ENCODE results near the gene ZNF175. TPM values are rescaled to one million over a fixed set of nuclear protein-coding genes. Genes with fewer than 3 reads are reported as not detected.

ZNF175 gene
- total and polyA plus RNA-seq, 8 donors, result 9.4 to 22.1 (median 17.4) TPM

DNA sequence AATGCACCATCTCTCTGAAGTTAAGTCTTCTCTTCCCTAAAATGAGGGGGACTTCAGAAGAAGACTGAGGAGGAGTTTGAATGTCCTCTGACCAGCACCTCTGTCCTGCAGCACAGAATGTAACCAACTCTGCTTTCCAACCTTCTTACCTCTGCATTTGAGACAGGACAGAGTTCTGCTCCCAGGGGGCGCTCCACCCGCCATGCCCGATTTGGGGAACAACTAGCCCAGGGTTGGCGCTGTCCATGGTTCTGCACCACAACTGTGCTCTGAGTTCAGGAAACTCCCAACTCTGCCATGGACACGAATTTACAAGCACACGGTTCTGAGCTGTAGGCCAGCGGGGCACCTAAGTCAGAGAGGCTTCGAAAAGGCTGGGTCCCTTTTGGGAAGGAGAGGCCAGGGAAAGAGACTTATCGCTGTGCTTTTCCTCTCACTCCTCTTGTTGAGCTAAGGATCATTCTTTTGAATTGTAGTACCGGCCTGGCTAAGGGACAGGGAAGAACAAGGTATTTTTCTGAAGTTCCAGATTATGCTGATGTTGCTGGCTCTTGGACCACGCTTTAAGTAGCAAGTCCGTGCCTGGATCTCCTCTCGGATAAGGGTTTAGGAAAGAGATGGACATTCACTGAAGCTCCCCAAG, 37.0 kb downstream of the ZNF175 start:
- H3K27me3 ChIP-seq, result no peaks in the 10 kb centered on the region
- peaks cover 0 to 1% of the 10 kb centered on the region in 2 donors for H3K9me3 ChIP-seq
- peaks cover 0 to 18% of the 10 kb centered on the region in 2 donors for H3K36me3 ChIP-seq
- H3K4me1 ChIP-seq, result no peaks in the 10 kb centered on the region
- H3K4me3 ChIP-seq, result no peak overlapping the region
- ATAC-seq (peak; percentile 97), DNase-seq (peak; percentile 39 to 96 (median 76))
- TF ChIP-seq, protein P1, sequence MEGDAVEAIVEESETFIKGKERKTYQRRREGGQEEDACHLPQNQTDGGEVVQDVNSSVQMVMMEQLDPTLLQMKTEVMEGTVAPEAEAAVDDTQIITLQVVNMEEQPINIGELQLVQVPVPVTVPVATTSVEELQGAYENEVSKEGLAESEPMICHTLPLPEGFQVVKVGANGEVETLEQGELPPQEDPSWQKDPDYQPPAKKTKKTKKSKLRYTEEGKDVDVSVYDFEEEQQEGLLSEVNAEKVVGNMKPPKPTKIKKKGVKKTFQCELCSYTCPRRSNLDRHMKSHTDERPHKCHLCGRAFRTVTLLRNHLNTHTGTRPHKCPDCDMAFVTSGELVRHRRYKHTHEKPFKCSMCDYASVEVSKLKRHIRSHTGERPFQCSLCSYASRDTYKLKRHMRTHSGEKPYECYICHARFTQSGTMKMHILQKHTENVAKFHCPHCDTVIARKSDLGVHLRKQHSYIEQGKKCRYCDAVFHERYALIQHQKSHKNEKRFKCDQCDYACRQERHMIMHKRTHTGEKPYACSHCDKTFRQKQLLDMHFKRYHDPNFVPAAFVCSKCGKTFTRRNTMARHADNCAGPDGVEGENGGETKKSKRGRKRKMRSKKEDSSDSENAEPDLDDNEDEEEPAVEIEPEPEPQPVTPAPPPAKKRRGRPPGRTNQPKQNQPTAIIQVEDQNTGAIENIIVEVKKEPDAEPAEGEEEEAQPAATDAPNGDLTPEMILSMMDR (IDR thresholded peaks at IDR 0.05), result peak; percentile 38 to 66
- intact Hi-C loops (cut with DNase I), result no loop called here
- H3K27ac ChIP-seq, result no peak overlapping the region

GRCh38 chr19:51610576-51610975, 39.5 kb downstream of the ZNF175 start:
- intact Hi-C loops (cut with DNase I), result no loop called here
- H3K36me3 ChIP-seq, result peaks cover 0 to 18% of the 10 kb centered on the region in 2 donors
- ATAC-seq (no peak), DNase-seq (no peak)
- H3K27ac ChIP-seq, result no peak overlapping the region
- no peaks in the 10 kb centered on the region for H3K4me1 ChIP-seq
- H3K4me3 ChIP-seq, result no peak overlapping the region
- H3K9me3 ChIP-seq, result peaks cover 0 to 1% of the 10 kb centered on the region in 2 donors
- H3K27me3 ChIP-seq, result peaks cover 0 to 14% of the 10 kb centered on the region in 2 donors
- TF ChIP-seq, protein P1 (IDR thresholded peaks at IDR 0.05), result no peak

- TF ChIP-seq, protein P1 (IDR thresholded peaks at IDR 0.05), result no peak
- peaks cover 0 to 18% of the 10 kb centered on the region in 2 donors for H3K36me3 ChIP-seq
- intact Hi-C loops (cut with DNase I), result no loop called here
Observed at GRCh38 chr19:51614789-51615188, 43.7 kb downstream of the ZNF175 start.

GRCh38 chr19:51615991-51616390, 44.9 kb downstream of the ZNF175 start:
- Histone ChIP-seq H3K36me3 (peaks cover 0 to 18% of the 10 kb centered on the region in 2 donors), H3K27ac (no peak overlapping the region), H3K9me3 (peaks cover 0 to 1% of the 10 kb centered on the region in 2 donors), H3K4me3 (no peak overlapping the region), H3K27me3 (peaks cover 0 to 16% of the 10 kb centered on the region in 2 donors), H3K4me1 (peaks cover 0 to 9% of the 10 kb centered on the region in 2 donors)
- ATAC-seq (no peak), DNase-seq (no peak)
- intact Hi-C loops (cut with DNase I), result no loop called here
- TF ChIP-seq, protein P1 (IDR thresholded peaks at IDR 0.05), result no peak

More at GRCh38 chr19:51614789-51615188, 43.7 kb downstream of the ZNF175 start:
- Histone ChIP-seq H3K27me3 (peaks cover 0 to 16% of the 10 kb centered on the region in 2 donors), H3K4me1 (peaks cover 0 to 3% of the 10 kb centered on the region in 2 donors), H3K9me3 (peaks cover 0 to 1% of the 10 kb centered on the region in 2 donors), H3K4me3 (no peak overlapping the region), H3K27ac (no peak overlapping the region)
- DNase-seq, result no peak
- no peak for ATAC-seq

DNA sequence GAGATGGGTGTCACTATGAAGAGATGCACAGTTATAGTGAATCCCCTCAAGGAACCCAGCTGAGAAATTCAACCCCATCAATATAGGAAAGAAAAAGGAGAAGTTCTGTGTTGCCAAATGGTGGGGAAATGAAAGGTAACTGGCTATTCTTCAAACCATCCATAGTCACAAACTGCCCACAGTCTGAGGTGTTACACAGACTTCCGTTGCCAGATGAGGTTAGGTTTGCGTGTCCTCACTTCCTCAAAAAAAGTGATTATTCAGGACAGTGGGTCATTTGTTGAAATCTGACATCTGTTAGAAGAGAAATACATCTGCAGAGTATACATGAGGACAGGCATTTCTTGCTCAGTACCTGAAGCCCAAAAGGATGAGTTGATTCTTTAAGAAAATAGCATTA, 50.1 kb downstream of the ZNF175 start:
- H3K9me3 ChIP-seq, result no peaks in the 10 kb centered on the region
- peaks cover 0 to 19% of the 10 kb centered on the region in 2 donors for H3K4me1 ChIP-seq
- peak overlapping the region in 1 of 2 donors; percentile 45 for H3K27ac ChIP-seq
- H3K27me3 ChIP-seq, result peaks cover 0 to 14% of the 10 kb centered on the region in 2 donors
- intact Hi-C loops (cut with DNase I), result no loop called here
- ATAC-seq (no peak), DNase-seq (no peak)
- H3K36me3 ChIP-seq, result peaks cover 0 to 13% of the 10 kb centered on the region in 2 donors
- TF ChIP-seq, protein P1 (IDR thresholded peaks at IDR 0.05), result no peak
- no peak overlapping the region for H3K4me3 ChIP-seq

Measured in left lung (tissue), 10 donors.